DMS 273 (cell line): ENCODE measurements around the gene SMIM5.
"Not testable (repeated sequence)": the region's sequence is repeated elsewhere in the genome, so short reads cannot be mapped to it uniquely, and the experiment has no call there.

Experiments
- DNase-seq: peaks from one replicate; lab custom pipeline; 2025; ENCODE audit not compliant: unreplicated experiment; lab: John Stamatoyannopoulos, UW

SMIM5 gene

GRCh38 chr17:75624021-75624420, 9.2 kb upstream of the SMIM5 start:
- no peak for DNase-seq

GRCh38 chr17:75624714-75625345, 8.4 kb upstream of the SMIM5 start:
- no peak for DNase-seq

DNA sequence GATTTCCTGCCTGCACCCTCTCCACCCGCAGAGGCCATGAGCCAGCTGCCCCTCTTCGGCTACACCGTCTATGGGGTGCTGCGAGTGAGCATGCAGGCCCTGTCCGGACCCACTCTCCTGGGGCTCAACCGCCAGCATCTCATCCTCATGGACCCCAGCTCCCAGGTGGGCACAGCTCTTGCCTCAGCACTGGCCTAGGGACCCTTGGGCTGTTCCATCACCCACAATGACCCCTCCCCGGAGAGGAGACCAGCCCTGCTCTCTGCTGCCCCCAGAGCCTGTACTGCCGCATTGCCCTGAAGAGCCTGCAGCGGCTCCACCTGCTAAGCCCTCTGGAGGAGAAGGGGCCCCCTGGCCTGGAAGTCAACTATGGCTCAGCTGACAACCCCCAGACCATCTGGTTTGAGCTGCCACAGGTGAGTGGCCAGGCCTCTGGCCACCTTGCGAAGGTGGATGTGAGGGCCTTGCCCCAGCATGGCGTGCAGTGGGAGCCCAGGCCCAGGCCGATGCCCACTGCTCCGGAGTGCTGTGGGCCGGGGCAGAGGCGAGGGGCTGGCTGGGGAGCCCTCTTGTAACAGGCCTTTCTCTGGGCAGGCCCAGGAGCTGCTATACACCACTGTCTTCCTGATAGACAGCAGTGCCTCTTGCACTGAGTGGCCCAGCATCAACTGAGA, 7.3 kb upstream of the SMIM5 start:
- DNase-seq: peak; percentile 81

DNA sequence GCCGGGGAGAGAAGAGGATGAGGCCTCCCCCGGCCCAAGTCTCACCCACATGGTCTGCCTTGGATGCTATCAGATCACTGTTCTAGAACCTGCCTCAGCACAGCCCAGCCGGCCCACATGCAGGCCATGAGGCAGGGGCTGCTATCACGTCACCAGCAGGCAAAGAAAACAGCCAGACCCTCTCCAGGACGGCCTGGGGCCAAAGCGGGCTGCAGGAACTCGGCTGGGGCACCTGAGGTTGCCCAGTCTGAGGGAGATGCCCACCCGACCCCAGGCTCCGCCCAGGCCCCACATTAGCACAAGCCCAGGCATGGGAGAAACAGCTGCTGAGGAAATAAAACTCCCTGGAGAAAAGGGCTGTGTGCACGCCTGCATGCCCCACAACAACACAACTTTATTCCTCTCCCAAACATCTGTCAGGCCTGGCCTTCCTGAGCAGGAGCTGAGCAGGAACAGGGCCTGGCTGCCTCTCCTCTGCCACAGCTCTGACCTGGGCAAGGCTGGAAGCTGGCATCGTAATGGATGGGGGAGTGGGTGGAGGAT, 6.7 kb upstream of the SMIM5 start:
- peak; percentile 94 for DNase-seq

GRCh38 chr17:75627094-75627493, 6.1 kb upstream of the SMIM5 start:
- DNase-seq: peak; percentile 73

DNA sequence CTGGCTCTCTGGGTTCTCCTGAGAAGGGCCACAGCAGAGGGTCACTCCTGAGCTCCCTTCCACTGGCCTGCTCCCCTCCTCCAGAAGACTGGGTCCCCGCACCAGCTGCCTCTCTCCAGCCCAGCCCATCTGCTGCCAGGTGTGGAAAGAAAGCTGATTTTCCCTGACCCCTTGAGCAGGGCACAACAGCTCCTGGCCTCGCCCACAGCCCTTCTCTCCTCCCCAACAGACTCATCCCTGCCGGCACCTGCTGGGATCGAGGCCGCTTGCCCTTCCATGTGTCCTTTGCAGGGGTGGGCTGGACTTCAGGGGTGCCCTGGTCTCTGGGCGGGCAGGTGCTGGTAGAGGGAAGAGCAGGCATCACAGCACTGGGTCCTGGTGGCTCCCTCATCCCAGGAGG, 4.8 kb upstream of the SMIM5 start:
- DNase-seq: peak; percentile 27

- no peak for DNase-seq
Measured at GRCh38 chr17:75629157-75629556, 4.1 kb upstream of the SMIM5 start.

GRCh38 chr17:75630071-75630917, 2.9 kb upstream of the SMIM5 start:
- DNase-seq: no peak

DNA sequence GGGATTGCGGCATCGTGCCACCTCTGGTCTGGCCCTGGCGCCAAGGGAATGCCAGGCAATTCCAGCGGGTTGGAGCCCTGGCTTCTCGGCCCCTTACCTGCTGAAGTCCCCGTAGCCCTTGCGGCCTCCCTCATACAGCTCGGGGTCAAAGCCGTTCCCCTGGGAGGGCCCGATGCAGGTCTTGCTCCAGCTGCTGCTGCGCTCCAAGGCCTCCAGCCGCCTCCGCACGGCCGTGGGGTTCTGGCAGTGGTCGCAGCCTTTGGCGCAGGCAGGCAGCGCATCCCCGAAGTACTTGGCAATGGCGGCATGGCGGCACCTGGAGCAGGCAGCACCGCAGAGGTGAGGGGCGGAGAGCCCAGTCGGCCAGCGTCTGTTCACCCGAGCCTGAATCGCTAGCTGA, 1.9 kb upstream of the SMIM5 start:
- DNase-seq: no peak

DNA sequence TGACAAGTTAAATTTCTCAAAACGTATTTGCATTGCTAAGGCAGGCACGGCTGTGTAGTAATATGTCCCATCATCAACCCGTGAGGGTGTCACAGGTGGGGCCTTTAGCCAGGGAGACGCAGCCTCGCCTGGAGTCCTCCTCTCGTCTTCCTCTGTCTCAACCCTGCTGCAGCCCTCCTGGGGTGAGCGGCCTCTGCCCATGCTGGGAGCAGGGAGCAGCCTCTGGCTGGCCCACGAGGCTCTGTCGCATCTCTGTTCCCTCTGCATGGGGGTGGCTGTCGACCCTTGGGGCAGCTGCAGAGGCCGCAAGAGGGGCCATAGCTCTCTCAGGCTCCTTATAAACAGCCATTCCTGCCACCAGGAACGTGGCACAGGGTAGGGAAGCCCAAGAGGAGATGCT, 806 bp upstream of the SMIM5 start:
- no peak for DNase-seq

DNA sequence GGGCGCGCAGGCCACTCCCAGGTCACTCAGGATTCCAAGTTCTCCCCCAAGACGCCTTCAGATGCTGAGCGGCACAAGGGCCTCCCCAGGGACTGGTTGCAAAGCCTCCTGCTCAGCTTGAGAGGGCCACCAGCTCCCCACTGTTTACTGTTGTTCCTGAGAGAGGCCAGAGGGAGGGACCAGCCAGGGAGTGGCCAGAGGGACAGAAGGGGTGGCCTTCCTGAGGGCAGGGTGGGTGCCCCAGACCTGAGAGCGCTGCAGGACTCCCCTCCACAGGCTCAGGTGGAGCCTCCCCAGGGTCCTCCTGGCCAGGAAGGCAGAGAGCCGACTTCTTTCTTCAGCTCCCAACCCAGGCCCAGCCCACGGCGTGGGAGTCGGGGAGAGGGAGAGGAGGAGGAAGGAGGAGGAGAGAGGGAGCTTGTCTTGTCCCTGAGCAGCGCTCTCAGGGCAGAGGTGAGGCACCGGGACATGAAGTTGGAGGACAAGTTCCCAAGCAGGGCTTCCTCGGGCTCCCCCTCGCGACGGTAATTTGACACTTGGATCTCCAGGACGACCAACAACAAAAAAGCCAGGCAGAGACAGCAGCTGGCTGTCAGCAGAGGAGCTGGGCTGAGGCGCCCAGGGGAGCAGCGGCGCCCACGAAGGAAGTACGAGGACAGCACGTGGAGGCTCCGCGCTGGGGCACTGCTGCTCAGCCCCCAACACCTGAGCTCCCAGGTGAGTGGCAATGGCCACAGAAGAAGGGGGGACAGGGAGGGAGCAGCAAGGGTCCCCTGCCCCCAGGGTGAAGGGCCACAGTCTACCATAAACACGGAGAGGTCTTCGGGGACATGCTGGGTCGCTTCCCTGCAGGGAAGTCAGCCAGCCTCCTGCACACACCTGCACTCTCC, 497 bp downstream of the SMIM5 start:
- DNase-seq: peak; percentile 97

GRCh38 chr17:75634376-75634740, 1.1 kb downstream of the SMIM5 start:
- no peak for DNase-seq

DNA sequence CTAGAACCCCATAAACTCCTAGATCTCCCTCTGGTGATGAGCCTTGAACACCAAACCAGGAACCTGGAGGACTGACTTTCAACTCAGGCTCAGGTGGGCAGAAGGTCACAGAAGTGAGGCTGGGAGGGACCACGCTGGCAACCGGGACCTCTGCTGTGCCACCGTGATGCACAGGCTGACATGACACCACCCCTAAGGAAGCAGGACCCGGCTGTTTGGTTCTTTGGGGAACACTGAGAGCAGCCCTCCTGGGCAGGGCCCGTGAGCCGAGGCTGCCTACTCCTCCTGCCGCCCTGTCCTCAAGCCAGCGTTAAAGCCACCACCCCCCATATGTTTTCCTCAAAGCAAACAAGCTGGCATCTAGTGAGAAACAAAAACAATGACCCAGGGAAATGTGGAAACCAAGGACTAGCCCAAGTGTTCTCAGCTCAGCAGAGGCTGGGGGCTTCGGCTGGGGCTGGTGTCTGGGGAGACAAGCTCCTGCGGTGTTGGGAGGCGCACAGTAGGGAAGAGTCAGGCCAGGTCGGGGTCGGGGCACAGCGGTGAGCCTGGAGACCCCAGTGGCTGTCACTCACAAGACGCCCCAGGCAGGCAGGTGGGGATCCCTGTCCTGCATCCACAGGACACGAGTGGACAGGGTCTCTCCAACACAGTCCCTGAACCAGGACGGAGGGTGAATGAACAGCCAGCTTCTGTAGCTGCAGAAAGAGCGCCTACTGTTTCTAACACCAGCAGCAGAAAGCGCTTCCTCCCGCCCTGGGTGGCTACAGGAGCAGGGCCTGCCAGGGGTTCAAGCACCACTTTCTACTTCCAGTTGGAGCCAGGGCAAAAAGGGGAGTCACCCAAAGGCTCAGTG, 1.7 kb downstream of the SMIM5 start:
- DNase-seq: no peak

GRCh38 chr17:75635610-75636202, 2.5 kb downstream of the SMIM5 start:
- peak; percentile 87 for DNase-seq

- DNase-seq: no peak
Measured at GRCh38 chr17:75636381-75637142, 3.3 kb downstream of the SMIM5 start.

DNA sequence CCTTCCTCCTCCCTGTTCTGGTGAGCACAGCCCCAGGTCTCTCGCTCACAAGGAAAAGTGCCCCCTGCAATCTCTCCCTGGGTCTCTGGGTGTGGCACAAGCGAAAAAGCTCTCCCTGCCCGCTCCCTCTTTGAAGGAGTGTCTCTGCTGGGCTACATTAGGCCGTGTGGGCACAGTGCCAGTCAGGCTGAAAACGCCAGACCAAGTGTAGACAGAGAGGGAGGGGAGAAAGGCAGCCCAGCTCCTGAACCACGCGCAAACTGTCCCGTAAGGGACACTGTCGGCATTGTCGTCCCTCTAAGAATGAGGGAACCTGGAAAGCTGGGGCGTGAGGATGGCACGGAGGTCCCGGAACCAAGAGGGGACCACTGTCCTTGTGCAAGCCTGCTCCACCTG, 3.9 kb downstream of the SMIM5 start:
- DNase-seq: no peak

- DNase-seq: no peak
Measured at GRCh38 chr17:75637551-75637950, 4.3 kb downstream of the SMIM5 start.

GRCh38 chr17:75638039-75638438, 4.8 kb downstream of the SMIM5 start:
- DNase-seq: not testable (repeated sequence)

- no peak for DNase-seq
Measured at GRCh38 chr17:75638893-75639292, 5.7 kb downstream of the SMIM5 start.
